Measurements from ENCODE around the gene SPINK8.

SPINK8 gene

DNA sequence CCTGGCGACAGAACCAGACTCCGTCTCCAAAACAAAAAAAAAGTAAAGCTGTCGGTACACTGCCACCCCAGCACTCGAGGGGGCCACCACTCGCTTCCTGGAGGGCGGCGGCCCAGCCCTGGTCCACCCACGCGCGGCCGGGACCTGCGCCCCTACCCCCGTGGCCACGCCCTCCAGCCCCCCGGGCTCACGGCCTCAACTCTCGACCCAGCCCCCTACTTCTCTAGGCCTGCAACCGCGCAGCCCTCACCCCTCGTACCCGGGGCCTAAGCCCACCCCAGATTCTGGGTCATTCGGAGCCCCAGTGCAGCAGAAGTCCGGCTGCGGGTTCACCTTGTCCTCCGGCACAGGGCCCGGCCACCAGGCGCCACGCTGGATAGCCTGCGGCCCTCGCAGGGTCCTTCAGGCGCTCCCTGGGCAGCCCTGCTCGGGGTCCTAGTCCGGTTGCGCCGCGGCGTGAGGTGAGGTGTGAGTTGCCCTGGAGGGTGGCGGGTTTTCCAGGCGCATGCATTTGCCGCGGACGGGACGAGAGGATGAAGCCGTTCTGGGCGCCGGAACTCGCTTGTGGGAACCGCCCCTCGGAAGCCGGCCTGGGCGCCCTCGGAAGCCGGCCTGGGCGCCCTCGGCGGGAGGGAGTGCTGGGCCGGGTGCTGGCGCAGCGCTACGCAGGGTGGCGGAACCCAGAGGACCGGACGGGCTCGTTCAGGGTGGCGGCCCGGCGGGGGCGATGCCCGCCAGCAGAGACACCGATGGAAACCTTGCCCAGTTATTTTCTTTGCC lies 32.3 kb downstream of the SPINK8 start, which contains the start of gene NME6:
NME6 (minus strand) TSS at position 348 of the 780 bp plus-strand sequence.
- Mint-ChIP-seq H3K36me3 (peaks cover 12% of the 10 kb centered on the region), H3K9me3 (ENCODE audit: low read depth) (no peaks in the 10 kb centered on the region), H3K27ac (peak within 1 kb of the TSS; percentile 91), H3K27me3 (no peaks in the 10 kb centered on the region), H3K4me1 (ENCODE audit: low read depth) (peaks cover 44% of the 10 kb centered on the region), H3K4me3 (peak within 1 kb of the TSS; percentile 92)

DNA sequence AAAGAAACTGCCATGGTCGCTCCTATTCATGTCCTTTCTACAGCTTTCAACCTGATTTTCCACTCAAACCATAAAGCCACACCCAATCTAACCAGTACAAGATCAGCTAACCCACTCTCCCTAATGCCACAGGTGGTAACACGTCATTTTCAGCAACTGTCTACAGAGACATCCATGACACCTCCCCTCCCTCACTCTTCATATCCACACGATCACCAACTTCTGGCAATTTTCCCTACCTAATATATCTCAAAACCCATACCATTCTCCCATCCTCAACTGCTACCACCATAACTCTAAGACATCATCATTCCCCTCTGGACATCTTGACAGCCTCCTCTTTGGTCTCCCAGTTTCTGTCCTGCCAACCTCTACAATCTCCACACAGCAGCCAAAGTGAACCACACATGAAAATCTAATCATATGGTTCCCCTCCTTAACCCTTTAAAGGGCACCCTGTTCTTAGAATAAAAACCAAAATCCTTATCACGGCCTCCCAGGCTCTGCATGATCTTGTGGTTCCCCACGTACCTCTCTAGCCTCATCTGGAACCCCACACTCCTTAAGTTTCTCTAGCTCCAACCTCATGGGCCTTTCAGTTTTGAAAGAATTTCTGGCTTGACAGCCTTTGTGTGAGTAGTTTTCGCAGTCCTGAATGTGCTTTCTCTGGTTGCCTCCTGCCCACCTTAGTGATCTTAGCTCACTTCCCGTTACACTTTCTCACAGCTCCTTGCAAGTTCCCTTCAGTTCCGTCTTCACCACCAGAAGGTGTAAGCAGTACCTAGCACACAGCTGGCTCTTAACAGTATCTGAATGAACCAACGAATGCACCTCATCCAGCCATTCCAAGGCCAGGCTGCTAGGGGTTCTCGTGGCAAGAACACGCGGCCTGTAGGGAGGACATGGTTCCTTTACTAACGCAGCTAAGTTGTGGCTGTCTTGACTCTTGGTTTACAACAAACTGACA lies 33.4 kb downstream of the SPINK8 start:
- no peaks in the 10 kb centered on the region for H3K27me3 Mint-ChIP-seq
- H3K27ac Mint-ChIP-seq = peak overlapping the region; percentile 91
- H3K9me3 Mint-ChIP-seq (ENCODE audit: low read depth) = no peaks in the 10 kb centered on the region
- peak overlapping the region; percentile 92 for H3K4me3 Mint-ChIP-seq
- peaks cover 13% of the 10 kb centered on the region for H3K36me3 Mint-ChIP-seq
- H3K4me1 Mint-ChIP-seq (ENCODE audit: low read depth) = peaks cover 45% of the 10 kb centered on the region

DNA sequence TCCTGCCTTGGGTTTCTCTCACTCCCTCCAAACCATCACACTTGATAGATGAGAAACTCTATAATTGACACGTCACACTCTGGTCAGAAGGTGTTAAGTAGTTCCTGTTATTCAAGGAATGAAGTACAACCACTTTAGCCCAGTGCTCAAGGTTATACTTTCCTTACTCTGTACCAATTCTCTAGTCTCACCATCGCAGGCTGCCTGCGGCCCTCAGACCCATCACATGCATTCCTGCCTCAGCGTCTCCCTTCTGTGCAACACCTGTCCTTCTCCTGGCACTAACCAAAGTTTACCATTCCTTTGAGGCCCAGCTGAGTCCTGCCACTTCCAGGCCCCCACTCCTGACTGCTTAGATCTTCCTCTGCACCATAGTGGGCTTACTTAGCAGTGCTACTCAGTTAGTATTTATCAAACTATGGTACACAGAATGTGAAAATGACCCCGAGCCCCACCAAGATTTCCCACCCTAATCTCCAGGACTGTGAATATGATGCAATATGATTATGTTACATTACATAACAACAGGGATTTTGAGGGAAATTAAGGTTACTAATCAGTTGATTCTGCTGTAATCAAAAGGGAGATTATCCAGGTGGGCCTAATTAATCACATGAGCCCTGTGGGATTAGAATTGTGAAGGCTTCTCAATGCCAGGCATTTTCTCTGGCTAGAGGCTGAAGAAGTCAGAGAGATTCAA lies 36.2 kb downstream of the SPINK8 start:
- H3K27me3 Mint-ChIP-seq = no peaks in the 10 kb centered on the region
- peak overlapping the region; percentile 28 for H3K27ac Mint-ChIP-seq
- no peaks in the 10 kb centered on the region for H3K9me3 Mint-ChIP-seq (ENCODE audit: low read depth)
- peaks cover 18% of the 10 kb centered on the region for H3K36me3 Mint-ChIP-seq
- peaks cover 41% of the 10 kb centered on the region for H3K4me1 Mint-ChIP-seq (ENCODE audit: low read depth)
- H3K4me3 Mint-ChIP-seq = no peak overlapping the region

DNA sequence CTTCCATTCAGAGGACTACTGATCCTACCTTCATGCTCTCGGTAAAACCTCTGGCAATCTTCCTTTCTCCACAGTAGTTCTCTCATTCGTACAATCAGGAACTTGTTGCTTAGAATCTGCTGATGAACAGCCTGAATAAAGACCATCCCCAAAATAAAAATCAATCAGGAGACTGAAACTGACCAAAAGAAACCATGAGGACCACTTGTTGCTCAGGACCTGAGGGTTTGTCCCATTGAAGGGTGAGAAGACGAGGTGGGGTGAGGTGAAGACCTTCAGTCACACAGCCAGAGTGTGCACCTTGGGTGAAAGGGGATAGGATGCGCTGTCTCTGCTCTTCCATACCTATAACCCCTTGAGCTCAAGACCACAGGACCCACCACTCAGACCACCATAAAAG lies 36.8 kb downstream of the SPINK8 start:
- no peaks in the 10 kb centered on the region for H3K9me3 Mint-ChIP-seq (ENCODE audit: low read depth)
- no peaks in the 10 kb centered on the region for H3K27me3 Mint-ChIP-seq
- peaks cover 37% of the 10 kb centered on the region for H3K4me1 Mint-ChIP-seq (ENCODE audit: low read depth)
- no peak overlapping the region for H3K27ac Mint-ChIP-seq
- peaks cover 21% of the 10 kb centered on the region for H3K36me3 Mint-ChIP-seq
- H3K4me3 Mint-ChIP-seq = no peak overlapping the region

DNA sequence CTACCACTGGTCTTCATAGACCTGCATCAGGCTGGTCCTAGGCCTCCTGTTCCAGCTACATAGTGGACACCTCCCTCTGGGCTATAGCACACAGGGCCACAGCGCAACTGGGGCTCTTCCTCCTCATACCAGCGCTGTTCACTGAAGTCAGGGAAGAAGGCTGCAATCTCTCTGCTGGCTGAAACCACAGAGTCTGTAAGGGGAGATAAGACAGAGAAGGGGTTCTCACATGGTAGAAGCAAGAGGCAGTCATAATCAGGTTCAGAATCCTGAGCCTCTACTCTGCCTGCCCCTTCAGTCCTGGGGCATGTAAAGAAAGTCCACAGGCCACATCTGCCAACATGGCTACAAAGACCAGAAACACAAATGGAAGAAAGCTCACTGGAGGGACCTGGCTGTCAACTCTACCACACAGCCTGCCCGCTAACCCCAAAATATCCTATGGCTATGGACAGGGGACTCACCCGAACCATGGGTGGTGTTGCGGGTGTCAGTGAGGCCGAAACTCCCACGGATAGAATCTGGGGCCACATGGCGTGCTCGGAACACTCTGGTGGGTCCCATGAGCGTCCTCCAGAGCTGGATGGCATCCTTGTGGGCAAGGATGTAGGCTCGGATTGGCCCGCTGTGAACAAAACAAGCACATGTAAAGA lies 38.7 kb downstream of the SPINK8 start:
- peaks cover 2% of the 10 kb centered on the region for H3K9me3 Mint-ChIP-seq (ENCODE audit: low read depth)
- no peak overlapping the region for H3K27ac Mint-ChIP-seq
- peaks cover 20% of the 10 kb centered on the region for H3K36me3 Mint-ChIP-seq
- H3K27me3 Mint-ChIP-seq = no peaks in the 10 kb centered on the region
- H3K4me3 Mint-ChIP-seq = no peak overlapping the region
- H3K4me1 Mint-ChIP-seq (ENCODE audit: low read depth) = peaks cover 28% of the 10 kb centered on the region

DNA sequence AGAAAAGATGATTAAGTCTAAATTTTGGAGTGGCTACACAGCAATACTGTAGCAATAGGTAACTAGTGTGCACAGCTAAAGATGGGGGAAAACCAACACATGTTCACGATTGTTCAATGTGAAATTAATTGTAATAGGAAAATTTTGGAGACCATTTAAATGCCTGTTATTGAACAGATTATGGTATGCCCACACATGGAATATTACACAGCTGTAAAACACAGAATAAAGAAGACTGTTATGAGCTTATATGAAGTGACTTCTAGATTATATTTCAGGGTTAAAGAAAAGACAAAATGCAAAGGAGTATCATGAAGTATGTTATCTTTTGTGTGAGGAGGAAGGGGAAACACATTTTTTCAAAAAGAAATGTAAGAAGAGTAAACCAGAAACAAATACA lies 43.8 kb downstream of the SPINK8 start:
- Mint-ChIP-seq H3K4me3 (no peak overlapping the region), H3K9me3 (ENCODE audit: low read depth) (peaks cover 4% of the 10 kb centered on the region), H3K27me3 (no peaks in the 10 kb centered on the region), H3K36me3 (peaks cover 22% of the 10 kb centered on the region), H3K4me1 (ENCODE audit: low read depth) (no peaks in the 10 kb centered on the region), H3K27ac (no peak overlapping the region)

DNA sequence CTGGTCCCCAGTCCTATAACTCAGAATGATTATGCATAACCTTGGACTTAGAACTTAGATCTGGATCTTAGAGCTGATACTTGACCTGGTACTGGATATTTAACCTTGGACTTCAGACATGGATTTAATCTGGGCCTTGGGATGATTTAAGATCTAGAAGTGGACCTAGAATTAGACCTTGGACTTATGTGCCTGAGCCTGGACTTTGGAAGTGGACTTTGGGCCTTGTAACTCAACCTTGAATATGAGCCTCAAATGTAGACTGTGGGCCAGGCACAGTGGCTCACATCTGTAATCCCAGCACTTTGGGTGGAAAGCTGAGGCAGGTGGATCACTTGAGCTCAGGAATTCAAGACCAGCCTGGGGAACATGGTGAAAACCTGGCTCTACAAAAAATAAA lies 46.4 kb downstream of the SPINK8 start:
- Mint-ChIP-seq H3K27ac (no peak overlapping the region), H3K9me3 (ENCODE audit: low read depth) (peaks cover 4% of the 10 kb centered on the region), H3K36me3 (peaks cover 11% of the 10 kb centered on the region), H3K27me3 (no peaks in the 10 kb centered on the region), H3K4me1 (ENCODE audit: low read depth) (no peaks in the 10 kb centered on the region), H3K4me3 (no peak overlapping the region)

DNA sequence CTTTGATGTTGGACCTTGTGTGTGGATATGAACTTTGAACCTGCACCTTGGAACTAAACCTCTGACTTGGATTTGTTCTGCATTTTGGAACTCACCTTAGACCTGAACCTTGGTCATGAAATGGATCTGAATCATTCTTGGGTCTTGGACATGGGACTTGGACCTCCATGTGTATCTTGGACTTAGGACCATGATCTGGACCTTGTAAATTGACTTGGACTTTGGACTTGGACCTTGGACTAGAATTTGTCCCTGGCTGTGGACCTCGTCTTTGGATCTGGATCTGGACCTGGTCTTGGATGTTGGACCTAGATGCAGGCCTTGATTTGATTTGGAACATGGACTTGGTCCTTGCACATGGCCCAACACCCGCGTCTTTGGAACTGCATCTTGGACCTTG lies 47.2 kb downstream of the SPINK8 start:
- H3K4me3 Mint-ChIP-seq = no peak overlapping the region
- H3K4me1 Mint-ChIP-seq (ENCODE audit: low read depth) = no peaks in the 10 kb centered on the region
- H3K27me3 Mint-ChIP-seq = no peaks in the 10 kb centered on the region
- no peak overlapping the region for H3K27ac Mint-ChIP-seq
- H3K9me3 Mint-ChIP-seq (ENCODE audit: low read depth) = peaks cover 4% of the 10 kb centered on the region
- peaks cover 11% of the 10 kb centered on the region for H3K36me3 Mint-ChIP-seq

DNA sequence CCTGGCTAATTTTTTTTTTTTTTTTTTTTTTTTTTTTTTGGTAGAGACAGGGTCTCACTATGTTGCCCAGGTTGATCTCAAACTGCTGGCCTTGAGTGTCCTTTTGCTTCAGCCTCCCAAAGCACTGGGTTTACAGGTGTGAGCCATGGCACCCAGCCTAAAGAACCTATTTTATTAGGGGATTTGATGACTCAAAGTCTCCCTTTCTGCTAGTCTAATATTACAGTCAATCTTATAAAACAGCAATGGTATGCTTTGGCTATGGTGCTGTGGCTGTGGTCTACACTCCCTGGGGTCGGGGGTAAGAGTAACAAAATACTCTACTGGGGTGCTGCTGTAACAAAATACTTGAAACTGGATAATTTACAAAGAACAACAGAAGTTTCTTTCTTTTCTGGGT lies 47.8 kb downstream of the SPINK8 start:
- Mint-ChIP-seq H3K27me3 (no peaks in the 10 kb centered on the region), H3K4me3 (no peak overlapping the region), H3K4me1 (ENCODE audit: low read depth) (no peaks in the 10 kb centered on the region), H3K9me3 (ENCODE audit: low read depth) (peaks cover 4% of the 10 kb centered on the region), H3K36me3 (peaks cover 11% of the 10 kb centered on the region), H3K27ac (no peak overlapping the region)

DNA sequence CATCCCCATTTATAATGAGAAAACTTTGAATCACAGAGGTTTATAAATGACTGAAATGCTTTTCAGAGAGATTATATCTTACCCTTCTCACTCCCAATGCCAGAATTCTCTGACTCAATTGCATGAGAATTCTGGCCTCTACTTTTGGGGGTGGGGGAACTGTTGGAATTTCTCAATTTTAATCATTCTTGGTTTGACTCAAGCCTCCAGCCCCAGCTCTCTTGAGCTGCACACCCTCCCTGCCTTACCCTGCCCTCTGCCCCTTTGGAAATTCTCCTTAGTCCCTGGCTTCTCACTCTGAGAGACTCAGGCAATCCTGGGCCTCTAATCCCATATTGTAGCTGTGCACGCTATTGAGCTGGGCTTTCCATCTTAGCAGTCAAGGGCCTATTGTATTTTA lies 48.3 kb downstream of the SPINK8 start:
- no peaks in the 10 kb centered on the region for H3K4me1 Mint-ChIP-seq (ENCODE audit: low read depth)
- no peaks in the 10 kb centered on the region for H3K27me3 Mint-ChIP-seq
- no peak overlapping the region for H3K27ac Mint-ChIP-seq
- peaks cover 11% of the 10 kb centered on the region for H3K36me3 Mint-ChIP-seq
- peaks cover 4% of the 10 kb centered on the region for H3K9me3 Mint-ChIP-seq (ENCODE audit: low read depth)
- H3K4me3 Mint-ChIP-seq = no peak overlapping the region

DNA sequence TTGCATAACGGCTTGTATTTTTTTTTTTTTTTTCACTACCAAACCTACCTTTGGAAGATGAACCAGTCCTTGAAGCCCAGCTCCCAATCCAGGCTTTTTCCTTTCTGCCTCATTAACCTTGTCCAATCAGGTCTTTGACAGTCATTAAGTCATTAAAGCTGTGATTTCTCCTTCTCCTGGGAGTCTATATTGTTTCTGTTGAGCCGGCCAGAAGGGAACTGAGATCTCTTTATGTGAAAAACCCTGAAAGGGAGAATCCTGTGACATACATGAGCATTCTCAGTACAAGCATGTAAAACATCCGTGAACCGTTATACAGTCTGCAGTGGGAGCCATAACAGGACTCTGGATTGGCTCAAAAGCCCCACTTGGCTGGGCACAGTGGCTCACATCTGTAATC lies 52.6 kb downstream of the SPINK8 start:
- no peak overlapping the region for H3K4me3 Mint-ChIP-seq
- peaks cover 2% of the 10 kb centered on the region for H3K36me3 Mint-ChIP-seq
- no peaks in the 10 kb centered on the region for H3K9me3 Mint-ChIP-seq (ENCODE audit: low read depth)
- H3K4me1 Mint-ChIP-seq (ENCODE audit: low read depth) = no peaks in the 10 kb centered on the region
- no peak overlapping the region for H3K27ac Mint-ChIP-seq
- no peaks in the 10 kb centered on the region for H3K27me3 Mint-ChIP-seq

DNA sequence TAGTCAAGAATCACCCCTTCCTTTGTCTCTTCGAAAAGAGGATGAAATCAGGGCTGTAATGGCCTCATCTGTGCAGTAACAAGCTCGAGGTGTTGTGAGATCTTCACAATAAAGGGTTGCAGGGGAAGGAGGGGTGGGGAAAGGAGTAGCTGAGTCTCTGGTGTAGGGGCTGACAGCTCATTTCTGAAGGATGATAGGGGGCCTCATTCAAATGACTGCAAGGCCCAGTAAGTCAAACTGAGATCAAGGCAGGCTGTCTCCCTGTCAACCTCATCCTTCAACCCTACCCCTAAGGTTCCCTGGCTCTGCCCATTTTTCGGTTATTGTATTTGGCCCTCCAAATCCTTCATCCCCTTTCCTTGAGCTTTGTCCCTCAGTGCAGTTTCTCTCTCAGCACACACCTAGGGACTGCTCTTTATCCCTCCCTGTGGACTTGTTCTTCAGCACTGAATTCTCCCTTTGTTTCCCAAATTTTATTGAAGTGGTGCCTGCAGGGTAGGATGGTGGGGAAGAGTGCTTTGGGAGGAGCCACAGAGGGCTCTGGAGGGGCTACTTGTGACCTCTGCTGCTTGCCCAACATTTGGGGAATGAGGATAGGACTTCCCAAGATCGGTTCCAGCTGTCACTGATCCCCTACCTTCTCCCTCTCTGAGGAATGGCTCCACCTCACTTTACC lies 54.4 kb downstream of the SPINK8 start:
- no peaks in the 10 kb centered on the region for H3K27me3 Mint-ChIP-seq
- peaks cover 2% of the 10 kb centered on the region for H3K36me3 Mint-ChIP-seq
- H3K9me3 Mint-ChIP-seq (ENCODE audit: low read depth) = no peaks in the 10 kb centered on the region
- no peaks in the 10 kb centered on the region for H3K4me1 Mint-ChIP-seq (ENCODE audit: low read depth)
- no peak overlapping the region for H3K4me3 Mint-ChIP-seq
- no peak overlapping the region for H3K27ac Mint-ChIP-seq

DNA sequence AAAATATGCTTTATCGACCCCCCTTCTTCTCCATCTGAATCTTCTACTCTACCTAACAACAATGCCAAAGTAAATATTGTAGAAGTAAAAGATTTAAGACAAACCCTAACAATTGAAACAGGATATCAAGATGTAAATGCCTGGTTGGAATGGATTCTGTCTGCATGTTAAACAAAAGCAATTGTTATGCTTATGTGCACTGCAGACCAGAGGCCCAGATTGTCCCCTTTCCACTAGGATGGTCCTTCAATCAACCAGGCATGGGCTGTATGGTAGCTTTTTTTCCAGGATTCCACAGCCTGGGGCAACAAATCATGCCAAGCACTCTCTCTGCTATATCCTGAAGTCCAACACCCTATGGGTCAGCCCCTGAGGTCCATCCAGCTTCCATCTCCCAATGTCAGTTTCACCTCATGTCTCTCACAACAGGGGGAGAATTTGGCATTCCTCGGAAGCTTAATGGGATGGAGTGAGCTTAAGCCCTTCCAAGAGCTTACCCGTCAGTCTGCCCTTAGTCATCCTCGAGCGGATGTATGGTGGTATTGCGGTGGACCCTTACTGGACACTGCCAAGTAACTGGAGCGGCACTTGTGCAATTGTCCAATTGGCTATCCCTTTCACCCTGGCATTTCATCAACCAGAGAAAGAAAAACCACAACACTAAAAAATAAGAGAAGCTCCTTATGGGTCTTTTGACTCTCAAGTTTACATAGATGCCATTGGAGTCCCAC lies 56.4 kb downstream of the SPINK8 start:
- Mint-ChIP-seq H3K4me3 (no peak overlapping the region), H3K4me1 (ENCODE audit: low read depth) (peaks cover 2% of the 10 kb centered on the region), H3K36me3 (peaks cover 2% of the 10 kb centered on the region), H3K27ac (no peak overlapping the region), H3K27me3 (no peaks in the 10 kb centered on the region), H3K9me3 (ENCODE audit: low read depth) (no peaks in the 10 kb centered on the region)

All from activated naive CD8-positive, alpha-beta T cell (primary cell).